Islet precursor cell (in vitro differentiated cells): Measurements from ENCODE around the gene NECAB2.

ENCODE experiments used
- DNase-seq: peaks from one replicate; pipeline ENCODE4 v3.0.0-alpha.2; 2018

Gene NECAB2

GRCh38 chr16:83967838-83968305 is at the start of gene NECAB2:
NECAB2 (plus strand) TSS chr16:83968244; CDS start chr16:83968649, 405 bp downstream.
- no peak for DNase-seq

DNA sequence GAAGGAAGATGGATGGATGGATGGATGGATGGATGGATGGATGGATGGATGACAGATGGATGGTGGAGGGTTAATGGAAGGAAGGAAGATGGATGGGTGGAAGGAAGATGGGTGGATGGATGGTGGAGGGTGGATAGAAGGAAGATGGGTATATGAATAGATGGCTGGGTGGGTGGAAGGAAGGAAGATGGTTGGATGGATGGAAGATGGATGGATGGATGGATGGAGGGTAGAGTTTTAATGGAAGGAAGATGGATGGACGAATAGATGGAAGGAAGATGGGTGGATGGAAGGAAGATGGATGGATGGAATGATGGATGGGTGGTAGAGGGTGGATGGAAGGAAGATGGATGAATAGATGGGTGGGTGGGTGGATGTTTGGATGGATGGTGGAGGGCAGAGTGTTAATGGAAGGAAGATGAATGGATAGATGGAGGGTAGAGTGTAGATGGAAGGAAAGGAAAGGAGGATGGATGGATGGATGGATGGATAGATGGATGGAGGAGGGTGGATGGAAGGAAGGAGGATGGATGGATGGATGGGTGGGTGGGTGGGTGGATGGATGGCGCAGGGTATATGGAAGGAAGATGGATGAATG is 47.1 kb upstream of the NECAB2 start:
- DNase-seq, result no peak

DNA sequence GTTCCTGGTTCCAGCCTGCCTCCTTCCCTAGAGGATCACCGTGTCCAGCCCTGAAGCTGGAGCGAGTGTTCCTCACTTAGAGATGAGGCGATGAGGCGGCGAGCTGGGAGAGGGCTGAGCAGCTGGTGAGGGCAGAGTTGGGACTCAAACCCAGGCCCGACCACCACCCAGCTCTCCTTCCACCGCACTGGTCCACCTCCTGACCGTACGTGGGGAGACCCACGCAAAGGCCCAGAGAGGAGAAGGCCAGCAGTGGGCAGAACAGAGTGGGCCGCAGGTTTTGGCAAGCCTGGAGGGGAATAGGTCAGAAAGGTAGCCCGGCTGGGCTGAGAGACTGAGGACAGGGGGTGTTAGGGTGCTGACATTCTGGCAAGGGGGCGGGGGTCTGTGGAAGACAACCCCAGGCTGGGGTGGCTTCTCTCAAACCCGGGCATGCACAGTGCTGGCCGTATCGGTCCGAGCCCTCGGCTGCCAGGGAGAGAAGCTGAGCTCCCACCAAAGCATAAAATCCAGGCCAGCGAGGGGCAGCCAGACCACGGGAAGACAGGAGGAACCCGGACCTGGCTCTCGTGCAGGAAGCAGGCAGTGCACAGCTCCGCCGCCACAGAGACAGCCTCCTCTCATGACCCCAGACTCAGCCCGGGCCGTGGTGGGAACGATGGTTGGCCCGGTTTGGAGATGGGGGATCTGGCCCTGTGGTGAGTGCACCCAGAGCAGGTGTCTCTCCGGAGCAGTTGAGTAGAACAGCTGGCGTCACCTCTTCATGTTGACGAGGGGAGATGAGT is 44.3 kb upstream of the NECAB2 start:
- no peak for DNase-seq

GRCh38 chr16:83924686-83925085 is 43.4 kb upstream of the NECAB2 start:
- DNase-seq, result no peak

DNA sequence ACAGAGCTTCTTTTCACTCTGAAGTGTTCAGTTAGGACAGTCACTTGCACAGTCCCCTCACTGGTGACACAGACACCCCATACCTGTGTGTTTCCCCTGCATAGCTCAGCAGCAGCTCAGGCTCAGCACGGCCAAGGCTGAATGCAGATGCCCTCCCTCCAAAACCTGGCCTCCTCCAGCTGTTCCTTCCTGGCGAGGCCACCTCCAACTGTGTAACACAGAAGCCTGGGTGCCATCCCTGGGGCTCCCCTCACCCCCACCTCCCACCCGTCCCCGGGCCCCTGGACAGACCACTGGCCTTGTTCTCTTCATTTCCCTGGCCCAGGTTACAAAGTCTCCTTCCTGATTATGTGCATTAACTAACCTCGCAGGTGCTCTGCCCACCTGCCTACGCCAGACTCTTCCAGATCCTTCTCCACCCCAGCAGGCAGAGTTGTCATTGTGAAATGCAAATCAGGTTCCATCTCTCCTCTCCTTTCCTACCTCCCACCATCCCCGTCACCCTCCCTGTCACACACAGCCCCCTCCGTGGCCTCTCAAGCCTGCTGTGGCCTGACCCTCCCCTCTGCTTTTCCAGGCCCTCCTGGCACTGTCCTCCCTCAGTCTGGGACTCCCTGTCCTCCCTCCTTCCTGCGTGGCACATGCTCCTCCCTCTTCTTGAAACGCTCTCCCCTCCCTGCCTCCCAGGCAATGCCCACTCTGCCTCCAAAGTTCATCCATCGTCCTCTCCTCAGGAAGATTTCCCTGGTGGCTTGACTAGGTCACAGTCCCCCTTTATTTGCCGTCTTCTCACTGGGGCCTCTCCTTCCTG is 42.7 kb upstream of the NECAB2 start:
- no peak for DNase-seq

DNA sequence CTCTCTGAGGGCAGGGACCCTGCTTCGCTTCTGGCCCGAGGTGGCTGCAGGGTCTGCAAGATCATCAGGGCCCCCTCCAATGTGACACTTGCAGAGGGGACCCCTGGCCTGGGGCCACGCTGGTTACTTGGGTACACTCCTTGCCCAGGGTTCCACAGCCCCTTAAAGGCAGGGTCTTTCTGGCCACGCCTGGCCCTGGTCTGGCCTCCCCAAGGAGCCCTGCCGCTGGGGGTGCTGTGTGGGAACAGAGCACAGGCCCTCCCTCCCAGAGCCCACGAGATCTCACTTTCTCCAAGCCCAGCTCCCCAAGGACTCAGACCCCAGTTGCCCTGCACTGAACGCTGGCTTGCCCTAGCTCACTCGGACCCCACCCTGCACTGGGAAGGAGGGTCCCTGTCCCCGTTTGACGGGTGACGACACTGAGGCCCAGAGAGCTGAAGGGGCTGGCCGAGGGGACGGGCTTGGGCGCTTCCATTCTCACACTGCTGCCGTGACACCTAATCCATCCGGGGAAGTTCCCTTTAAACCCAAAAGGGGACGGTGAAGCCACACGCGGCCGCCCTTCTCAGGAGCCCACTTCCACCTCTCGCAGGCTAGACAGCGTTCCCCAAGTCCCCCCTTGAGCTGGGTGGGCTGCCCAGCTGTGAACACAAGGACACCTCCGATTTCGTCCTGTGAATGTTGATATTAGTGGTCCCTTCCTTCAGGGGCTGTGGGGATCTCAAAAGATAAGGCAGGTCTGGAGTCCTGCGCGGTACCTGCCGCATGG is 41.9 kb upstream of the NECAB2 start:
- DNase-seq, result no peak

- peak; percentile 94 for DNase-seq
Observed at GRCh38 chr16:83926726-83927397, 41.2 kb upstream of the NECAB2 start.

GRCh38 chr16:83928341-83929055 is 39.5 kb upstream of the NECAB2 start:
- DNase-seq, result no peak

DNA sequence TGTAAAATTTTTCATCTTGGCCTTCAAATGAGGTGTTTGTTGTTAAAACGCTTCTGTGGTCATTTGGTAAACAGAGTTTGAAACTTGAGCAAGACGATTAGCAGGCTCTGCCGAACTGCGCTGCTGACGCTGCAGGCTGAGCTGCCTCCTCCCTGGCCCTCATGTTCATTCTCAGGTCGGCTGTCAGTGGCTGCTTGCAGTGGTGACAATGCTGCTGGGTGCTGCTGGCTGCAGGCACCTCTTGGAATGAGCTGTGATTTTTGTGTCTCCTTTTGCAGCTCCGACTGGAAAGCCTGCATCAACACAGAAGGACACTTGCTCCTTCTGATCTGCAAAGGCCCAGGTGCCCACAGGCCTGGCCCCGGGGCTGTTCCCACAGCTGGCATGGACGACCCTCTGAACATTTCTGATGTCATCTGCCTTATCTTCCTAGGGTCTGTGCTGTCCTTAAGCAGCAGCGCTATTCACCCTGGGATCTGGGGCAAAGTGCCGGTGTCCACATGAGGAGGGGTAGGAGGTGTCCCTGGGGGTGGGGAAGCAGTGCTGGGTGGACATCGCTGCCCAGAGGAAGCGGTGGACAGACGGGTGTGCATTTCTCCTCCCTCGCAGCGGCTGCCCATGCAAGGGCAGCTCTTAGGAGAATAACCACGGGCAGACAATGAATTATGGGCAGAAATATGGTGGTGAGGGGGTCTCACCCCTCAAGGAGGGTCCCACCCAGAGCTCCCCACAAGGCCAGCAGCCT is 38.1 kb upstream of the NECAB2 start:
- no peak for DNase-seq

DNA sequence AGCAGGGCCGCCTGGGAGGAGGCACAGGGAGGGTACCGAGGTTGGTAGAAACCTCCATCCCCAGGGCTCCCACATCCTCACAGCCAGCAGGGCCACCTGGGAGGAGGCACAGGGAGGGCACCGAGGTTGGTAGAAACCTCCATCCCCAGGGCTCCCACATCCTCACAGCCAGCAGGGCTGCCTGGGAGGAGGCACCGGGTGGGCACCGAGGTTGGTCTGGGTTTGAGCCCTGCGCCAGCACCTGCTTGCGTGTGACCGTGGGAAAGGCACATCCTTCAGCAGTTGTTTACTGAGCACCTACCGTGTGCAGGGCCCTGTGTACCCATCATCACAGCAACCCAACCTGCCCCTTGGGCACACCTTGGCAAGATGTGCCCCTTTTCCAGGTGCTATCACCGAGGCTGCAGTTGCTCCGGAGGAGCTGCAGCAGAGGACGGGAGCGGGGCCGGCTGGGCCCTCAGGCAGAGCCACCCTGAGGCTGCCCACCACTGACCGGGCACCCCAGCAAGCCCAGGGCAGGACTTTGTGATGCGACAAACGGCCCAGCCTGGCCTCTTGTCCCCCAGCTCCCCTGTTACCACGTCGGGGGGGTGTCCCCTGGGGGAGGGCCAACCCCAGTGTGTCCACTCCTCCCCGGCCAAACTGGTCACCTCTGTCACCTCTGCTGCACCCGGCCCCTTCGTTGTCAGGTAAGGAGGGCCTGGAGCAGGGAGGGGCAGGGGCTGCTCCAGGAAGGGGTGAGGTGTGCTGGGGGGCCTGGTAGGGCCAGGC is 37.1 kb upstream of the NECAB2 start:
- no peak for DNase-seq

DNA sequence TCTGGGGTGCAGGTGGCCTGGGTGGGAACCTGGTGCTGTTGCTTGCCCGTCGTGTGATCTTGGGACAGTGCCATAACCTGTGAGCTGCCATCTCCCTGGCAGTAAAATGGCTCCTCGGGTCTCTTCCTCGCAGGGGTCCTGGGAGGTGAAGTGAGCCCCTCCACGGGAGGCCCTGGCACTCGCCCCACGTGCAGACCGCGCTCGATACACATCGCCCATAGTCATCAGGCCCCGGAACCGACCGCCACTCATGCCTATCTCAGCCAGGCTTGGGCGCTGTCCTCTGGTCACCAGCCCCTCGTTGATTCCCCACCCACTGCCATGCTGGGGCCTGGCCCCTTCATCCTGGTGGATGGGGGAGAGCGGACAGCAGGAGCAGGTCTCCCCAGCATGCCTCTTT is 36.5 kb upstream of the NECAB2 start:
- DNase-seq, result no peak

DNA sequence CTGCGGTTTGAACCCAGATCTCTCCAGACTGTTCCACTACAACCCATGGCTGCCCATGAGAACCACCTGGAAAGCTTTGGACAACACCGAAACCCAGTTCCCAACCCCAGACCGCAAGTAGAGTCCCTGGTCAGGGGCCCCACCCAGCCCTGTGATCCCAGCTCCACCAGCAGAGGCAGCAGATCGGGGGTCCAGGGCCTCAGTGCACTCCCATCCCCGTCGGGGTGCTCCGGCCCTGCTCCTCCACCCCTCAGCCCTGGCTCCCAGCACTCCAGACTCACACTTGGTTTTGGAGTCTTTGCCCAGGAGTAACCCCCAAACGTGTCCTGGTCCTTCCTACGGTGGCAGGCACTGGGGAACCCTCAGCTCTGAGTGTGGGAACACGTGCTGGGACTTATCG is 35.7 kb upstream of the NECAB2 start:
- no peak for DNase-seq

- DNase-seq, result no peak
Observed at GRCh38 chr16:83932955-83933673, 34.9 kb upstream of the NECAB2 start.

GRCh38 chr16:83933885-83934683 is 34.0 kb upstream of the NECAB2 start:
- no peak for DNase-seq

DNA sequence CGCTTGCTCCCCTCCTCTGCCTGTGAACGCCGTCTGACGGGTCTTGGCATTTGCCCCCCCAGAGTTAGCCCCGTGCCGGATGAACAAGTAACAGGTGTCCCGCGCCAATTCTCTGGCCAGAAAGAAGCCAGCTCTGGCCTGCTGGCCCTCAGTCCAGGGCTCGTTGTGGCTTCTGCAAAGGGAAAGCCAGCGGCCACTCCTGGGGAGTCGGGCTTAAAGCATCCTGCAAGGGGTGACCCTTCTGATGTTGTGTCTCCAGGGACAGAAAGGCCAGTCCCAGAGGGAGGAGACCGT is 33.4 kb upstream of the NECAB2 start:
- no peak for DNase-seq

- no peak for DNase-seq
Observed at GRCh38 chr16:83935005-83935857, 32.8 kb upstream of the NECAB2 start.

DNA sequence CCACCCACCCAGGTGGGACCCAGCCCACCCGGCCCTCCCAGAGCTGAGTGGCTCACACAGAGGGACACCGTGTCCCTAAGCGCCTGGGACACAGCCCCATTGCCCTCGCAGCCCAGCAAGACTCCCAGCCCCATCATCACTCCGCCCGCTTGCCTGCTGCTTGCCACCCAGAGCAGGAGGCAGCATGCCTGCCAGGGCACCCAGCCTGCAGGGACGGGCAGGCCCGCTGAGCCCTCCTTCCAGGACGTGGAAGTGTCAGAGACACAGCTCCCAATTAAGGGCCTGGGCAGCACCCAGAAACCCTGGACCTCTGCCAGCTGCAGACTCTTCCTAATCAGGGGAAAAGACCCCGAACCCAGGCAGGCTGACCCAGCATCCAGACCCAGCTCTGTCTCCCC is 32.2 kb upstream of the NECAB2 start:
- no peak for DNase-seq
